GM12878 (cell line): ENCODE data around the gene MCEE. TPM values are rescaled to one million over a fixed set of nuclear protein-coding genes. Genes with fewer than 3 reads are reported as not detected.
A peak's percentile ranks its signal among the peaks of the same experiment; 100 is the strongest.

Experiments used
- ATAC-seq: fragments of 200-7000 bp; cut with Tn5 transposase; 3 replicates; pipeline ENCODE4 v1.9.1; 2020; ENCODE audit warnings: mild to moderate bottlenecking, moderate library complexity
- BruUV-seq: library from RNA; stranded (reverse); fragments of 400-500 nt; replicated peaks from 2 replicates; lab custom pipeline; 2021; lab: Mats Ljungman, UMichigan
- CTCF ChIA-PET: fragments of 300-600 bp; sonication (Branson Sonifier 250); formaldehyde crosslinking; extraction: SDS; loops from one replicate; lab custom pipeline; 2021; ENCODE audit warnings: inconsistent platforms; lab: Yijun Ruan, JAX
- POLR2A ChIA-PET: fragments of 350-600 bp; formaldehyde crosslinking; extraction: SDS; loops from one replicate; lab custom pipeline; 2021; ENCODE audit warnings: inconsistent platforms; lab: Charles Lee
- RAD21 ChIA-PET: fragments of 300-600 bp; sonication (Branson Sonifier 250); formaldehyde crosslinking; loops from one replicate; lab custom pipeline; 2023; ENCODE audit warnings: antibody characterized with exemption; ENCODE audit not compliant: unreplicated experiment; lab: Charles Lee
- SMC1A ChIA-PET: fragments of 300-600 bp; sonication (Branson Sonifier 250); formaldehyde crosslinking; loops from one replicate; lab custom pipeline; 2023; ENCODE audit not compliant: unreplicated experiment, uncharacterized antibody; lab: Charles Lee
- DNase-seq: peaks from one replicate; pipeline ENCODE4 v3.0.0-alpha.2; 2011; ENCODE audit warnings: low read depth, low spot score
- FAIRE-seq: peaks from 3 replicates; lab custom pipeline; 2011; peaks lifted over from hg19 to GRCh38; lab: Jason Lieb, UNC
- H2AFZ ChIP-seq: 2 replicates; pipeline ENCODE4 v1.6.0; 2011; ENCODE audit warnings: low read depth, low read length, control low read depth; ENCODE audit not compliant: control insufficient read depth
- H3K27ac ChIP-seq: 2 replicates; pipeline ENCODE4 v1.5.1; 2011; ENCODE audit warnings: control low read depth; ENCODE audit not compliant: control insufficient read depth, insufficient read depth
- H3K27me3 ChIP-seq, 2 experiments: replicated peaks in 1 of 2; 2 replicates each; pipeline versions ENCODE4 v1.6.0 to v1.6.1; 2011; ENCODE audit warnings: low read length in 1 of 2; ENCODE audit not compliant: control insufficient read depth in 2 of 2, insufficient read depth in 2 of 2
- H3K36me3 ChIP-seq, 2 experiments: 2 replicates each; pipeline ENCODE4 v1.5.1; 2011; ENCODE audit warnings: low read length in 1 of 2; ENCODE audit not compliant: control insufficient read depth in 2 of 2, insufficient read depth in 2 of 2
- H3K4me1 ChIP-seq: 2 replicates; pipeline ENCODE4 v1.6.1; 2011; ENCODE audit warnings: mild to moderate bottlenecking, low read length, moderate library complexity, mixed read lengths; ENCODE audit not compliant: control insufficient read depth, insufficient read depth
- H3K4me2 ChIP-seq: 2 replicates; pipeline ENCODE4 v1.6.0; 2011; ENCODE audit warnings: control low read depth; ENCODE audit not compliant: control insufficient read depth, insufficient read depth
- H3K4me3 ChIP-seq: fragments of 200-600 bp; sonication (generic); 2 replicates; pipeline ENCODE4 v1.5.1; 2016
- H3K79me2 ChIP-seq: 2 replicates; pipeline ENCODE4 v1.6.0; 2011; ENCODE audit warnings: low read length; ENCODE audit not compliant: control insufficient read depth, insufficient read depth
- H3K9ac ChIP-seq: 2 replicates; pipeline ENCODE4 v1.8.0; 2011; ENCODE audit warnings: low read length, control low read depth, mixed read lengths; ENCODE audit not compliant: control insufficient read depth, insufficient read depth
- H3K9me3 ChIP-seq: replicated peaks from 3 replicates; pipeline ENCODE4 v1.5.1; 2011; ENCODE audit warnings: mild to moderate bottlenecking, low read length; ENCODE audit not compliant: control insufficient read depth, insufficient read depth
- H4K20me1 ChIP-seq: 2 replicates; pipeline ENCODE4 v1.6.0; 2011; ENCODE audit not compliant: control insufficient read depth, insufficient read depth
- BACH1 ChIP-seq: fragments of 450-650 bp; IDR thresholded peaks from 2 replicates; pipeline ENCODE4 v1.6.1; 2017; ENCODE audit warnings: mild to moderate bottlenecking, borderline replicate concordance
- BCL3 ChIP-seq: IDR thresholded peaks from 2 replicates; pipeline ENCODE4 v1.6.1; 2011; ENCODE audit warnings: borderline replicate concordance, low read depth, mild to moderate bottlenecking, moderate library complexity, low read length; ENCODE audit not compliant: insufficient read depth, poor library complexity, severe bottlenecking
- CEBPZ ChIP-seq: fragments of 150-350 bp; IDR thresholded peaks from 2 replicates; pipeline ENCODE4 v1.6.1; 2016; ENCODE audit warnings: low read depth, low read length
- NR2C1 ChIP-seq: fragments of 450-650 bp; IDR thresholded peaks from 2 replicates; pipeline ENCODE4 v1.6.1; 2017; ENCODE audit warnings: antibody characterized with exemption, mild to moderate bottlenecking, moderate library complexity
- WGBS: methylation state at CpG from one replicate; pipeline ENCODE4 v1.1.6; 2016; ENCODE audit warnings: low lambda C conversion rate; ENCODE audit not compliant: insufficient replicate concordance, insufficient coverage; ENCODE audit errors: missing lambda C conversion rate; 5-methylcytosine and 5-hydroxymethylcytosine counted together
- in situ Hi-C: fragments of 300-500 bp; cut with MboI; formaldehyde crosslinking; loops from 9 replicates; pipeline ENCODE4 v1.14.3; 2018; ENCODE audit warnings: mixed read lengths
- intact Hi-C: fragments of 100-400 bp; cut with micrococcal nuclease; formaldehyde crosslinking; loops from one replicate; pipeline ENCODE4 v1.14.2; 2022; ENCODE audit not compliant: unreplicated experiment
- polyA plus RNA-seq, 11 experiments: library from polyadenylated mRNA; depleted of rRNA in 4 of 11; unstranded in 6 of 11; stranded (reverse) in 5 of 11; fragments of >200 nt; fragmentation: Nextera tagmentation in 4 of 11; fragmentation: Illumina TruSeq in 1 of 11; extraction: Ambion mirVana in 4 of 11; extraction: Trizol in 1 of 11; gene quantifications; 1 replicate in 1 of 11; 2 replicates in 10 of 11; pipeline versions ENCODE4 v1.2.1 to v1.2.3, GENCODE V29; 2011 to 2016; ENCODE audit warnings: inconsistent platforms in 2 of 11, missing spikeins in 2 of 11, low read depth in 1 of 11
- total RNA-seq, 4 experiments: library from RNA; depleted of rRNA in 3 of 4; stranded (reverse); fragments of >200 nt in 3 of 4; fragmentation: Illumina TruSeq in 1 of 4; extraction: Trizol in 1 of 4; gene quantifications; 2 replicates each; pipeline versions ENCODE4 v1.2.1 to v1.2.3, GENCODE V29; 2013 to 2021
- TF ChIP-seq, protein P1 (sequence below), 3 experiments: IDR thresholded peaks in 2 of 3; conservative IDR thresholded peaks in 1 of 3; 2 replicates each; pipeline ENCODE4 v1.5.1; 2011; ENCODE audit warnings: low read depth in 3 of 3, low read length in 3 of 3, mild to moderate bottlenecking in 3 of 3, control low read depth in 2 of 3, moderate library complexity in 2 of 3, inconsistent platforms in 1 of 3, mixed read lengths in 1 of 3; ENCODE audit not compliant: control insufficient read depth in 2 of 3, insufficient read depth in 1 of 3; ENCODE audit errors: extremely low read depth in 1 of 3
- TF ChIP-seq, protein P2 (sequence below): fragments of 450-650 bp; IDR thresholded peaks from 2 replicates; pipeline ENCODE4 v1.6.1; 2017; ENCODE audit warnings: mild to moderate bottlenecking, moderate library complexity

The MCEE gene
- total and polyA plus RNA-seq, 10 of the 15 experiments (the other 5 are each of a cell fraction or from before 2014, with no cell fraction given), result 17.3 to 63.4 (median 20.9) TPM

DNA sequence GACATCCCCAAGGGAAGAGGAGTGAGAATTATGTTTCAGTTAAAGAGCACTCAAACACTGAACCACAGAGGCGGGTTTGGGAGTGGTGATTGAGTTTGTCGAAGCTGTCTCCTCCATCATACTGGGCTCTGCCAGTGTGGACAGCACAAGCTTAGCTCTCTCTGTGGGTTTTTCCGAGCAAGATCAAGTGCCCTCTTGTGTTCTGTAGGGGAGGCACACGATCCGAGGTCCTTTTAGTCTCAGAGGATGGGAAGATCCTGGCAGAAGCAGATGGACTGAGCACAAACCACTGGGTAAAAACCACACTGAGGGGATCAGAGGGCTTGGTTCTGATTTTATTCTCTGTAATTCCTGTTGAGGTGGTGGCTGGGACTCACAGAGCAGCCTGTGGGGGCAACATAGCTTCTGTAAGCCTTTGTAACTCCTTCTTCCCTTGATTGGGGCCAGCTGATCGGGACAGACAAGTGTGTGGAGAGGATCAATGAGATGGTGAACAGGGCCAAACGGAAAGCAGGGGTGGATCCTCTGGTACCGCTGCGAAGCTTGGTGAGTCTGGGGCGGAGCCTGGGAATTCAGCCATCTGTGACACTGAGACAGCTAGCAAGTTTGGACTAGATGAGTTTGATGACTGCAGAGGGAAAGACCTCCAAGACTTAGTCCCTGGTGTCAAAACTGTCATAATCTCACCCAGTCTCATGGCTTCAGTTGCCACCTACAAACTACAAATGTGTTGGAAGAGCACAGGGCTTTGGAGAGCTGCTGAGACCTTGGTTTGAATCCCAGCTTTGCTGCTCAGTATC, 59.5 kb downstream of the MCEE start (continued):
- TF ChIP-seq, protein P1, sequence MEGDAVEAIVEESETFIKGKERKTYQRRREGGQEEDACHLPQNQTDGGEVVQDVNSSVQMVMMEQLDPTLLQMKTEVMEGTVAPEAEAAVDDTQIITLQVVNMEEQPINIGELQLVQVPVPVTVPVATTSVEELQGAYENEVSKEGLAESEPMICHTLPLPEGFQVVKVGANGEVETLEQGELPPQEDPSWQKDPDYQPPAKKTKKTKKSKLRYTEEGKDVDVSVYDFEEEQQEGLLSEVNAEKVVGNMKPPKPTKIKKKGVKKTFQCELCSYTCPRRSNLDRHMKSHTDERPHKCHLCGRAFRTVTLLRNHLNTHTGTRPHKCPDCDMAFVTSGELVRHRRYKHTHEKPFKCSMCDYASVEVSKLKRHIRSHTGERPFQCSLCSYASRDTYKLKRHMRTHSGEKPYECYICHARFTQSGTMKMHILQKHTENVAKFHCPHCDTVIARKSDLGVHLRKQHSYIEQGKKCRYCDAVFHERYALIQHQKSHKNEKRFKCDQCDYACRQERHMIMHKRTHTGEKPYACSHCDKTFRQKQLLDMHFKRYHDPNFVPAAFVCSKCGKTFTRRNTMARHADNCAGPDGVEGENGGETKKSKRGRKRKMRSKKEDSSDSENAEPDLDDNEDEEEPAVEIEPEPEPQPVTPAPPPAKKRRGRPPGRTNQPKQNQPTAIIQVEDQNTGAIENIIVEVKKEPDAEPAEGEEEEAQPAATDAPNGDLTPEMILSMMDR (IDR thresholded peaks at IDR 0.05 in 2 of 3, conservative IDR thresholded peaks at IDR 0.05 in 1 of 3; ENCODE audit: control insufficient read depth in 2 of 3, extremely low read depth in 1 of 3, insufficient read depth in 1 of 3, low read depth in 3 of 3, low read length in 3 of 3), result peak; percentile 50 to 60 (median 59)
- TF ChIP-seq BCL3, result no peak
- TF ChIP-seq BACH1, result peak; percentile 10; the same call in 1 of the 2 replicates

- ChIA-PET SMC1A (interaction anchor here (1.0 to 7.6 kb wide), 10 partner anchors 9 to 85 kb away, joined by 3 to 93 read pairs (median 12); partner anchors contain the start of genes MCEE and MPHOSPH10), RAD21 (interaction anchor here (0.8 to 5.8 kb wide), 9 partner anchors 10 to 262 kb away, joined by 3 to 77 read pairs (median 10); partner anchors contain the start of genes MCEE, MPHOSPH10 and ZNF638), POLR2A (interaction anchor here (1.3 to 8.3 kb wide), 4 partner anchors 19 to 68 kb away, joined by 3 to 62 read pairs (median 4); partner anchors contain the start of genes MCEE and MPHOSPH10), CTCF (interaction anchor here (0.9 to 5.5 kb wide), 12 partner anchors 9 to 263 kb away, joined by 3 to 101 read pairs (median 16); partner anchors contain the start of genes MCEE, MPHOSPH10 and ZNF638)
- Histone ChIP-seq H3K4me3 (peak overlapping the region; percentile 70), H3K4me2 (peak overlapping the region; percentile 99), H3K4me1 (peaks cover 50% of the 10 kb centered on the region), H3K9ac (peak overlapping the region; percentile 99), H3K27me3 (no peaks in the 10 kb centered on the region), H3K9me3 (no peaks in the 10 kb centered on the region), H2AFZ (no peak overlapping the region), H4K20me1 (no peaks in the 10 kb centered on the region), H3K79me2 (peaks cover 70% of the 10 kb centered on the region), H3K36me3 (peaks cover 9 to 14% of the 10 kb centered on the region in 2 experiments), H3K27ac (peak overlapping the region; percentile 90)
- in situ Hi-C loops (loop anchor here (10.0 kb wide), 1 partner anchor 775 kb away; the partner anchor contains the start of gene SNRPG), intact Hi-C loops (loop anchor here (5.0 to 10.0 kb wide), 3 partner anchors 72 to 965 kb away; no protein-coding TSS in a partner anchor)
- BruUV-seq, result no TSS peak
- ATAC-seq, result no peak
- no peak for FAIRE-seq
- 47% methylated on average over 5 of the region's 5 CpGs for WGBS
- no peak for DNase-seq
- no peak for TF ChIP-seq NR2C1
- TF ChIP-seq, protein P2, sequence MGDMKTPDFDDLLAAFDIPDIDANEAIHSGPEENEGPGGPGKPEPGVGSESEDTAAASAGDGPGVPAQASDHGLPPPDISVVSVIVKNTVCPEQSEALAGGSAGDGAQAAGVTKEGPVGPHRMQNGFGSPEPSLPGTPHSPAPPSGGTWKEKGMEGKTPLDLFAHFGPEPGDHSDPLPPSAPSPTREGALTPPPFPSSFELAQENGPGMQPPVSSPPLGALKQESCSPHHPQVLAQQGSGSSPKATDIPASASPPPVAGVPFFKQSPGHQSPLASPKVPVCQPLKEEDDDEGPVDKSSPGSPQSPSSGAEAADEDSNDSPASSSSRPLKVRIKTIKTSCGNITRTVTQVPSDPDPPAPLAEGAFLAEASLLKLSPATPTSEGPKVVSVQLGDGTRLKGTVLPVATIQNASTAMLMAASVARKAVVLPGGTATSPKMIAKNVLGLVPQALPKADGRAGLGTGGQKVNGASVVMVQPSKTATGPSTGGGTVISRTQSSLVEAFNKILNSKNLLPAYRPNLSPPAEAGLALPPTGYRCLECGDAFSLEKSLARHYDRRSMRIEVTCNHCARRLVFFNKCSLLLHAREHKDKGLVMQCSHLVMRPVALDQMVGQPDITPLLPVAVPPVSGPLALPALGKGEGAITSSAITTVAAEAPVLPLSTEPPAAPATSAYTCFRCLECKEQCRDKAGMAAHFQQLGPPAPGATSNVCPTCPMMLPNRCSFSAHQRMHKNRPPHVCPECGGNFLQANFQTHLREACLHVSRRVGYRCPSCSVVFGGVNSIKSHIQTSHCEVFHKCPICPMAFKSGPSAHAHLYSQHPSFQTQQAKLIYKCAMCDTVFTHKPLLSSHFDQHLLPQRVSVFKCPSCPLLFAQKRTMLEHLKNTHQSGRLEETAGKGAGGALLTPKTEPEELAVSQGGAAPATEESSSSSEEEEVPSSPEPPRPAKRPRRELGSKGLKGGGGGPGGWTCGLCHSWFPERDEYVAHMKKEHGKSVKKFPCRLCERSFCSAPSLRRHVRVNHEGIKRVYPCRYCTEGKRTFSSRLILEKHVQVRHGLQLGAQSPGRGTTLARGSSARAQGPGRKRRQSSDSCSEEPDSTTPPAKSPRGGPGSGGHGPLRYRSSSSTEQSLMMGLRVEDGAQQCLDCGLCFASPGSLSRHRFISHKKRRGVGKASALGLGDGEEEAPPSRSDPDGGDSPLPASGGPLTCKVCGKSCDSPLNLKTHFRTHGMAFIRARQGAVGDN, result no peak
- TF ChIP-seq CEBPZ, result no peak
These were observed 60.7 kb downstream of the MCEE start for GRCh38 chr2:71069376-71069775.
